Gastrocnemius medialis (tissue), 4 donors: Measurements from ENCODE around the gene SCRT2.

Experiments
- POLR2A ChIP-seq, 2 donors: fragments of 450-650 bp; IDR thresholded peaks; one replicate each; pipeline ENCODE4 v1.6.1; 2017; ENCODE audit warnings: antibody characterized with exemption in 2 of 2, mild to moderate bottlenecking in 2 of 2, moderate library complexity in 2 of 2
- TF ChIP-seq, protein P1 (sequence below), 5 experiments: fragments of 450-650 bp in 3 of 5; fragments of 200-600 bp in 2 of 5; sonication (generic) in 2 of 5; IDR thresholded peaks in 4 of 5; conservative IDR thresholded peaks in 1 of 5; 1 replicate in 4 of 5; 2 replicates in 1 of 5; pipeline ENCODE4 v1.5.1; 2016 to 2019; ENCODE audit warnings: antibody characterized with exemption in 5 of 5, mild to moderate bottlenecking in 3 of 5, moderate library complexity in 3 of 5

DNA sequence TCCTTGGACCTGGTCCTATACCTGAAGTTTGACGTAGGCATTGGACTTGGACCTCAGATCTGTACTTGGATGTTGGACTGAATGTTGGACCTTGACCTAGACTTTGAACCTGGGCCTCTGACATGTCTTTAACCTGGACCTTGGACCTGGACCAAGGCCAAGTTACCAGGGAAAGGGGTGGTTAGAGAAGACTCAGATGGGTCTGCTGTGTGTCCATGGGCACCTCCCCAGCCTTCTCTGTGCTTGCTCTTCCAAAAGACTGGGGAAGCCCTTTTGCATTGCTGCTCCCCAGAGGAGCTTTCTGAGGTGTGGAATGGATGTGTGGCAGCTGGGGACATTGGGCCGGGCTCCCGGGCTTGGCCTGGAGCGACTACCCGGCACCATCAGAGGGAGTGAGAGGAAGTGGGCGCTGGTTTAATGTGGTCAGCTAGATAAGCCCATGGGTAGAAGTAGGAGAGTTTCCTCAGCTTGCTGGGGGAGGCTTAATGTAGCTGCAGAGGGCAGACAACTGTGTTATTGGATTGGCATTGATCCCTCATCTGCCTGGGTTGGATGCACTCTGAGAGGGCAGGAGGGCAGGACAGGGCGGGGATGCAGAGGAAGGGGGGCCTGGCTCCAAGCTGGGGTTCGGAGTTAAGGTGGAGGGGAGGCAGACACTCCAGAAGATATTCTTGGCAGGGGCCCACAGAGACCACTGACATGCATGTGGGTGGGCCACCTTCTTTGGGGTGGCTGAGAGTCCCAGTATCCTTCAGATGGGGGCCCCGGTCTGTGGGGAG is 4.2 kb downstream of the SCRT2 start:
- TF ChIP-seq, protein P1, sequence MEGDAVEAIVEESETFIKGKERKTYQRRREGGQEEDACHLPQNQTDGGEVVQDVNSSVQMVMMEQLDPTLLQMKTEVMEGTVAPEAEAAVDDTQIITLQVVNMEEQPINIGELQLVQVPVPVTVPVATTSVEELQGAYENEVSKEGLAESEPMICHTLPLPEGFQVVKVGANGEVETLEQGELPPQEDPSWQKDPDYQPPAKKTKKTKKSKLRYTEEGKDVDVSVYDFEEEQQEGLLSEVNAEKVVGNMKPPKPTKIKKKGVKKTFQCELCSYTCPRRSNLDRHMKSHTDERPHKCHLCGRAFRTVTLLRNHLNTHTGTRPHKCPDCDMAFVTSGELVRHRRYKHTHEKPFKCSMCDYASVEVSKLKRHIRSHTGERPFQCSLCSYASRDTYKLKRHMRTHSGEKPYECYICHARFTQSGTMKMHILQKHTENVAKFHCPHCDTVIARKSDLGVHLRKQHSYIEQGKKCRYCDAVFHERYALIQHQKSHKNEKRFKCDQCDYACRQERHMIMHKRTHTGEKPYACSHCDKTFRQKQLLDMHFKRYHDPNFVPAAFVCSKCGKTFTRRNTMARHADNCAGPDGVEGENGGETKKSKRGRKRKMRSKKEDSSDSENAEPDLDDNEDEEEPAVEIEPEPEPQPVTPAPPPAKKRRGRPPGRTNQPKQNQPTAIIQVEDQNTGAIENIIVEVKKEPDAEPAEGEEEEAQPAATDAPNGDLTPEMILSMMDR (IDR thresholded peaks at IDR 0.05 in 4 of 5, conservative IDR thresholded peaks at IDR 0.05 in 1 of 5), result no peak
- no peak for TF ChIP-seq POLR2A (IDR thresholded peaks at IDR 0.05)
